ENCODE measurements around the gene SERTAD1.

The SERTAD1 gene

DNA sequence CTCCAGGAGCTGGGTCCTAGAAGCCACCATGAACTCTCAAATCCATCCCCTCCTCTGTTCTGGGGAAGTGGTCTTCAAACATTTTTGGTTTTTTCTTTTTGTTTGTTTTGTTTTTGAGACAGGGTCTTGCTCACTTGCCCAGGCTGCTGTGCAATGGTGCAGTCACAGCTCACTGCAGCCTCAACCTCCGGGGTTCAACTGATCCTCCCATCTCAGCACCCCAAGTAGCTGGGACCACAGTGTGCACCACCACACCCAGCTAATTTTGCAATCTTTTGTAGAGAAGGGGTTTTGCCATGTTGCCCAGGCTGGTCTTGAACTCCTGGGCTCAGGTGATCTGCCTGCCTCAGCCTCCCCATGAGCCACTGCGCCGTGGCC, 32.8 kb upstream of the SERTAD1 start:
- TF ChIP-seq GATA2 (IDR thresholded peaks at IDR 0.05; ENCODE audit: low read depth, low read length) (no peak), GATA3 (IDR thresholded peaks at IDR 0.05; ENCODE audit: low read depth, low read length) (no peak)

GRCh38 chr19:40457953-40458596, 32.3 kb upstream of the SERTAD1 start:
- TF ChIP-seq GATA3 (IDR thresholded peaks at IDR 0.05; ENCODE audit: low read depth, low read length): no peak
- no peak for TF ChIP-seq GATA2 (IDR thresholded peaks at IDR 0.05; ENCODE audit: low read depth, low read length)

- TF ChIP-seq GATA2 (IDR thresholded peaks at IDR 0.05; ENCODE audit: low read depth, low read length) (no peak), GATA3 (IDR thresholded peaks at IDR 0.05; ENCODE audit: low read depth, low read length) (no peak)
Observed at GRCh38 chr19:40457048-40457447, 31.3 kb upstream of the SERTAD1 start.

- TF ChIP-seq GATA2 (IDR thresholded peaks at IDR 0.05; ENCODE audit: low read depth, low read length) (no peak), GATA3 (IDR thresholded peaks at IDR 0.05; ENCODE audit: low read depth, low read length) (no peak)
Observed at GRCh38 chr19:40453151-40453735, 27.5 kb upstream of the SERTAD1 start.

DNA sequence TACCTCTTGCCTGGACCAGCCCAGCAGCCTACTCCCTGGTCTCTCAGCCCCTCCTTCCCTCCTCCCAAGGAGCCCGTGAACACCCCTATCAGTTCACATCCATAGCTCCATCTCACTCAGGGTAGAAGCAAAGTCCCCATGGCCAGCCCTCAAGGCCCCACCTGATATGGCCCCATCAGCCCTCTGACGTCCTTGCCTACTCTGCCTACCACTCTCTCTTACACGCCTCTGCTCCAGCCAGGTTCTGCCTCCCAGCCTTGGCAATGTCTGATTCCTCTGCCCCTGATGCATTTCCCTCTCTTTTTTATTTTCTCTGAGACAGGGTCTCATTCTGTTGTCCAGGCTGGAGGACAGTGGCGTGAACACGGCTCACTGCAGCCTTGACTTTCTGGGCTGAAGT, 26.2 kb upstream of the SERTAD1 start:
- TF ChIP-seq GATA2 (IDR thresholded peaks at IDR 0.05; ENCODE audit: low read depth, low read length) (no peak), GATA3 (IDR thresholded peaks at IDR 0.05; ENCODE audit: low read depth, low read length) (no peak)

GRCh38 chr19:40450664-40451063, 24.9 kb upstream of the SERTAD1 start:
- TF ChIP-seq GATA2 (IDR thresholded peaks at IDR 0.05; ENCODE audit: low read depth, low read length): no peak
- TF ChIP-seq GATA3 (IDR thresholded peaks at IDR 0.05; ENCODE audit: low read depth, low read length): no peak

DNA sequence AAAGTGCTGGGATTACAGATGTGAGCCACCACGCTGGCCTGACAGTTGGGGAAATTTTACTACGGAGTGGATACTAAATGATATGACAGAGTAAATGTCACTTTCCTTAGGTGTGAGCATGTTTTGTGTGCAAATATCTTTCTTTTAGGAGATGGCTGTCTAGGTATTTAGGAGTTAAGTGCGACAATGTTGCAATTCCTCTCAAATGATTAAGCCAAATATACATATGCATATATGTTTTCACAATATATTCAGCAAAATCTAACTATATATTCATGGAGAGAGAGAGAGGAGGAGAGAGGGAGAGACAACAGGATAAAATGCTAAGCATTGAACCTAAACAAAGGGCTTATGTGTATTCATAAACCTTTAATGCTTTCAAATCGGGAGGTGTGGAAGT, 23.7 kb upstream of the SERTAD1 start:
- TF ChIP-seq GATA3 (IDR thresholded peaks at IDR 0.05; ENCODE audit: low read depth, low read length) (no peak), GATA2 (IDR thresholded peaks at IDR 0.05; ENCODE audit: low read depth, low read length) (no peak)

DNA sequence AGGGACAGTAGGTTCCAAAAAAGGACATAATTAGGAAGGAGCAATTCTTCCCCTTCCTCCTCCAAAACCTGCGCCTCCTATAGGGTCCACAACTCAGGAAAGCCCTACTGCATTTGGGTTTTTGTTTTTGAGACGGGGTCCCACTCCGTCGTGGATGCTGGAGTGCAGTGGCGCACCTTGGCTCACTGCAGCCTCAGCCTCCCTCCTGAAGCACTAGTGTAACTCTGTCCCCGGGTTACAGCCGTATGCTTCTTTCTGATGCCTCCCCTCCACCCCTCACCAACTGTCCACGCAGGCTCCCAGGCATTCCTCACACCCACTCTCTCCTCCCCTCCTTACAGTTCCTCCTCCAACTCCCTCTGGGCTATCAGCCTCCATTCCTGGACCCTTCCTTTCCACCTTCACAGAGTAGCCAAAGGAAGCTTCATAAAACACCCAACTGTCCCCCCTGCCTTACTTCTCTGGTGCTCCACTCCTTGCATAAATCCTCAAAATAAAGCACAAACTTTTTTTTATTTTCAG, 20.5 kb upstream of the SERTAD1 start:
- TF ChIP-seq GATA2 (IDR thresholded peaks at IDR 0.05; ENCODE audit: low read depth, low read length) (no peak), GATA3 (IDR thresholded peaks at IDR 0.05; ENCODE audit: low read depth, low read length) (no peak)

DNA sequence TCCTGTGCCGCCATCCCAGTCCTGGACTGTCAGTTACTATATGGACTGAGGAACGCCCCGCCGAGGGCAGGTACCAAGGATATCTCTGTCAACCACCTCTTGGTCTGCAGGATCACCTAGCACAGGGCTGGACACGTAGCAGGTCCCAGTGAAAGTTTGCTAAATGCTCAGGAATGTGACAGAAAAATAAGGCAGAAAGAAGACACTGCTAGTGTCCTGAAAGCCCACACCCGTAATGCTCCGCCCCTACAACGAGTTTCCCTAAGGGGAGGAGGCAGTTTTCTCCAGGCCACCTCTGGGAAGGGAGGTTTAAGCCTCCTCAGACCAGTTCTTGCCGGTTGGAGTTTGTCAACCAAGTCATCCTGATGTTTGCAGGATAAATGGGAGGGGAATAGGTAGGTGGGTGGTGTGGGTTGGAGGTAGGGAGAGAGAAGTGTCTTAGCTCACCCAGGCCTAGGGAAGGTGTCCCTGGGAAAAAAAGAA, 20.0 kb upstream of the SERTAD1 start:
- no peak for TF ChIP-seq GATA3 (IDR thresholded peaks at IDR 0.05; ENCODE audit: low read depth, low read length)
- TF ChIP-seq GATA2 (IDR thresholded peaks at IDR 0.05; ENCODE audit: low read depth, low read length): no peak

- TF ChIP-seq GATA3 (IDR thresholded peaks at IDR 0.05; ENCODE audit: low read depth, low read length): no peak
- TF ChIP-seq GATA2 (IDR thresholded peaks at IDR 0.05; ENCODE audit: low read depth, low read length): no peak
Observed at GRCh38 chr19:40444825-40445312, 19.1 kb upstream of the SERTAD1 start.

DNA sequence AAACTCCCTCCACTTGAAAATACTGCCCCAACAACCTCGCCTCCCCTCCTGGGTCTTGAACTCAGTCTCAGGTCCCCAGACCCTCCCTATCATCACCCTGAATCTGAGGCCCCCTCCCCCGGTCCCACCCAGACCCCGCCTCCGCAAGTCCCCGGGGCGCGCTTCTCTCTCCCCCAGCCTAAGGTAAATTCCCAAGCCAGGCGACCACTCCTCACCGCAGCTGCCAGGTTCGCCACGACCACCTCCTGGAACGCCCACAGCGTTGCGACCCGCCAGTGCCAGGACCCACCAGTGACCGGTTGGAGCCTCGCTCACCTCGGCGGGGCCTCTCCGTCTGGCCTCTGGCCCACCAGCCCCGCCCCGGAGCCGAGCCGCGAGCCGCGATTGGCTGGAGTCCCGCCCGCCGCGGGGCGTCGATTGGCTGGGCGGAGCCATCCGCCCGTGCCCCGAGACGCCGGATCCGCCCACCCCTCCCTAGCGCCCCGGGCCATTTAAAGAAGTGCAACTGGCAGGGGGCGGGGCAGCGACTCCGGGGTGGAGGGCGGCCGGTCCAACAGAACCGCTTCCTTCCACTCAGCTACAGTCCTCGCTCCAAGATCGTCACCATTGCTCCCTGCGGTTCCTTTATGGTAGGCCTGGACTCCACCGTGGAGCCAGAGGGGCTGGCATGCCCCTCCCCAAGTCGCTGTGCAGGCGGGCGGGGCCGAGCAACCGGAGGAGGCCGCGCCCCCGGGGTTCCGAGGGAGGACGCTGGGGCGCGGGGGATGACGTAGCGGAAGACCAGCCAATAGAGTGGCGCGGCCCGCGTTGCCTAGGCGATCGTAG, 18.4 kb upstream of the SERTAD1 start, which contains the start of gene SERTAD3:
Gene SERTAD3 (minus strand): TSS at position 336 of the 825 bp plus-strand sequence. CDS start 2,255 bp downstream, outside the sequence.
- TF ChIP-seq GATA3 (IDR thresholded peaks at IDR 0.05; ENCODE audit: low read depth, low read length): no peak
- peak; percentile 71 for TF ChIP-seq GATA2 (IDR thresholded peaks at IDR 0.05; ENCODE audit: low read depth, low read length)

DNA sequence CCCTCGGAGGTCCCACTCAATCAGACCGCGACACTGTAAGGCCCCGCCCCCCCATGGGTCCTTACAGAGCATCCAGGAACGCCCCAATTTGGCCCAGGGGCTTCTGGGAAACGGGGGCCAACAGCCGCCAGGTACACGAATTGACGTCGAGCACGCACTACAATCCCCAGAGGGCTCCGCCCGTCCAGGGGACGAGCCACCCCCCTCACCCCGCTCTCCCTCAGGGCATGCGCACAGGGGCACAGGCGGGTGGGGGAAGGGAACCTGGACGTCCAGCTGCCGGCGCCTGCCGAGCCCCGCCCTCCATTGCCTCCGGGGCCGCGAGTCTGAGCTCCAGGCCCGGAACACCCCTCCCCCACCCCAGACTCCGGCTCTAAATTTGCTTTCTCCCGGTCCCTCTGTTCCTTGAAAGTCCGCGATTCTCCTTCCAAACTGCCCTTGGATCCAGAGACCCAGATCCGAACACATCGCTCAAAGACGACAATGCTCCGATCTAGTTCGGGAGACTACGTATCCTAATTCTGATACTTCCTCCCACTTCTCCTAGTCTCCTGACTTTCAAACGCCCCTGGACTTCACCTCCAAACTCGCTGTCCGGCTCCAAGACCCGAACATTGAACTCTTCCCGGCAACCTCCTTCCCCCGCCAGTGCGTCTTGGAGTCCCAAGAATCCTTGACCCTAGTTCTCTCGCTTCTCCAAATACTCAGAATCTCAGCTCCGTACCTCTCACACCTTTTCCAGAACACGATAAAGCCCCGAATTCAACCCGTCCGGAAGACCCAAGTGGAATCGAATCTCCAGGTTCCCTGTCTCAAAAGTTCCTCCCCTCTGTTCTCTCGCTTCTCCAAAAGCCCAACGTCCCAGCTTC, 17.6 kb upstream of the SERTAD1 start:
- no peak for TF ChIP-seq GATA2 (IDR thresholded peaks at IDR 0.05; ENCODE audit: low read depth, low read length)
- no peak for TF ChIP-seq GATA3 (IDR thresholded peaks at IDR 0.05; ENCODE audit: low read depth, low read length)
